ENCODE measurements around the gene IL21.

DNA sequence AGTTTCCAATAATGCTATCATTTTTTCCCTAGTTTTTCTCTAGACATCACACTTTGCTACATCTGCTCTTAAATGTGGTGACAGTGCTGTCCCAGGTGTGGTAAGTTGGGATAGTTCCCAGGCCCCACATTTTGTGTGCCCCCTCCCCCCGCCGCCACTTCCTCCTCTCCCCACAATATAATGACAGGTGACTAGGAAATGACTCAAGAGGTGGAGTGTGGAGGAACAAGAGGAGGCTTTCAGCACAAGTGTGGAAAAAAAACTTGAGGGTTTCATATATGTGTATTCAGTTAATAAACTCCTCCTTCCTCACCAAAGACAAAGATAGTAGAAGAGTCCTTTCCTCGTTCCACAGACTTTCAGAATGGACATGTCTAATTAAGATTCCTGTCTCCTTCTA lies 18.3 kb upstream of the IL21 start:
- TF ChIP-seq, protein P1, sequence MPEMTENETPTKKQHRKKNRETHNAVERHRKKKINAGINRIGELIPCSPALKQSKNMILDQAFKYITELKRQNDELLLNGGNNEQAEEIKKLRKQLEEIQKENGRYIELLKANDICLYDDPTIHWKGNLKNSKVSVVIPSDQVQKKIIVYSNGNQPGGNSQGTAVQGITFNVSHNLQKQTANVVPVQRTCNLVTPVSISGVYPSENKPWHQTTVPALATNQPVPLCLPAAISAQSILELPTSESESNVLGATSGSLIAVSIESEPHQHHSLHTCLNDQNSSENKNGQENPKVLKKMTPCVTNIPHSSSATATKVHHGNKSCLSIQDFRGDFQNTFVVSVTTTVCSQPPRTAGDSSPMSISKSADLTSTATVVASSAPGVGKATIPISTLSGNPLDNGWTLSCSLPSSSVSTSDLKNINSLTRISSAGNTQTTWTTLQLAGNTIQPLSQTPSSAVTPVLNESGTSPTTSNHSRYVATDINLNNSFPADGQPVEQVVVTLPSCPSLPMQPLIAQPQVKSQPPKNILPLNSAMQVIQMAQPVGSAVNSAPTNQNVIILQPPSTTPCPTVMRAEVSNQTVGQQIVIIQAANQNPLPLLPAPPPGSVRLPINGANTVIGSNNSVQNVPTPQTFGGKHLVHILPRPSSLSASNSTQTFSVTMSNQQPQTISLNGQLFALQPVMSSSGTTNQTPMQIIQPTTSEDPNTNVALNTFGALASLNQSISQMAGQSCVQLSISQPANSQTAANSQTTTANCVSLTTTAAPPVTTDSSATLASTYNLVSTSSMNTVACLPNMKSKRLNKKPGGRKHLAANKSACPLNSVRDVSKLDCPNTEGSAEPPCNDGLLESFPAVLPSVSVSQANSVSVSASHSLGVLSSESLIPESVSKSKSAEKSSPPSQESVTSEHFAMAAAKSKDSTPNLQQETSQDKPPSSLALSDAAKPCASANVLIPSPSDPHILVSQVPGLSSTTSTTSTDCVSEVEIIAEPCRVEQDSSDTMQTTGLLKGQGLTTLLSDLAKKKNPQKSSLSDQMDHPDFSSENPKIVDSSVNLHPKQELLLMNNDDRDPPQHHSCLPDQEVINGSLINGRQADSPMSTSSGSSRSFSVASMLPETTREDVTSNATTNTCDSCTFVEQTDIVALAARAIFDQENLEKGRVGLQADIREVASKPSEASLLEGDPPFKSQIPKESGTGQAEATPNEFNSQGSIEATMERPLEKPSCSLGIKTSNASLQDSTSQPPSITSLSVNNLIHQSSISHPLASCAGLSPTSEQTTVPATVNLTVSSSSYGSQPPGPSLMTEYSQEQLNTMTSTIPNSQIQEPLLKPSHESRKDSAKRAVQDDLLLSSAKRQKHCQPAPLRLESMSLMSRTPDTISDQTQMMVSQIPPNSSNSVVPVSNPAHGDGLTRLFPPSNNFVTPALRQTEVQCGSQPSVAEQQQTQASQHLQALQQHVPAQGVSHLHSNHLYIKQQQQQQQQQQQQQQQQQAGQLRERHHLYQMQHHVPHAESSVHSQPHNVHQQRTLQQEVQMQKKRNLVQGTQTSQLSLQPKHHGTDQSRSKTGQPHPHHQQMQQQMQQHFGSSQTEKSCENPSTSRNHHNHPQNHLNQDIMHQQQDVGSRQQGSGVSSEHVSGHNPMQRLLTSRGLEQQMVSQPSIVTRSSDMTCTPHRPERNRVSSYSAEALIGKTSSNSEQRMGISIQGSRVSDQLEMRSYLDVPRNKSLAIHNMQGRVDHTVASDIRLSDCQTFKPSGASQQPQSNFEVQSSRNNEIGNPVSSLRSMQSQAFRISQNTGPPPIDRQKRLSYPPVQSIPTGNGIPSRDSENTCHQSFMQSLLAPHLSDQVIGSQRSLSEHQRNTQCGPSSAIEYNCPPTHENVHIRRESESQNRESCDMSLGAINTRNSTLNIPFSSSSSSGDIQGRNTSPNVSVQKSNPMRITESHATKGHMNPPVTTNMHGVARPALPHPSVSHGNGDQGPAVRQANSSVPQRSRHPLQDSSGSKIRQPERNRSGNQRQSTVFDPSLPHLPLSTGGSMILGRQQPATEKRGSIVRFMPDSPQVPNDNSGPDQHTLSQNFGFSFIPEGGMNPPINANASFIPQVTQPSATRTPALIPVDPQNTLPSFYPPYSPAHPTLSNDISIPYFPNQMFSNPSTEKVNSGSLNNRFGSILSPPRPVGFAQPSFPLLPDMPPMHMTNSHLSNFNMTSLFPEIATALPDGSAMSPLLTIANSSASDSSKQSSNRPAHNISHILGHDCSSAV (CRISPR knock-in tag; IDR thresholded peaks at IDR 0.05; ENCODE audit: borderline replicate concordance) = no peak
- TF ChIP-seq MAZ (IDR thresholded peaks at IDR 0.05; ENCODE audit: borderline replicate concordance, low read depth, low read length) = no peak
- TF ChIP-seq MAZ (CRISPR knock-in tag; IDR thresholded peaks at IDR 0.05; ENCODE audit: low read depth) = no peak
- no peak for TF ChIP-seq ZSCAN29 (CRISPR knock-in tag; conservative IDR thresholded peaks at IDR 0.05)
- TF ChIP-seq ZNF205 (CRISPR knock-in tag; IDR thresholded peaks at IDR 0.05) = no peak
- no peak for TF ChIP-seq NFE2 (CRISPR knock-in tag; IDR thresholded peaks at IDR 0.05)
- TF ChIP-seq ZNF562 (CRISPR knock-in tag; IDR thresholded peaks at IDR 0.05; ENCODE audit: borderline replicate concordance) = no peak
- no peak for TF ChIP-seq ARID2 (CRISPR knock-in tag; IDR thresholded peaks at IDR 0.05; ENCODE audit: borderline replicate concordance)
- TF ChIP-seq, protein P2, sequence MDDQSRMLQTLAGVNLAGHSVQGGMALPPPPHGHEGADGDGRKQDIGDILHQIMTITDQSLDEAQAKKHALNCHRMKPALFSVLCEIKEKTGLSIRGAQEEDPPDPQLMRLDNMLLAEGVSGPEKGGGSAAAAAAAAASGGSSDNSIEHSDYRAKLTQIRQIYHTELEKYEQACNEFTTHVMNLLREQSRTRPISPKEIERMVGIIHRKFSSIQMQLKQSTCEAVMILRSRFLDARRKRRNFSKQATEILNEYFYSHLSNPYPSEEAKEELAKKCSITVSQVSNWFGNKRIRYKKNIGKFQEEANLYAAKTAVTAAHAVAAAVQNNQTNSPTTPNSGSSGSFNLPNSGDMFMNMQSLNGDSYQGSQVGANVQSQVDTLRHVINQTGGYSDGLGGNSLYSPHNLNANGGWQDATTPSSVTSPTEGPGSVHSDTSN (CRISPR knock-in tag; IDR thresholded peaks at IDR 0.05; ENCODE audit: borderline replicate concordance) = no peak
